BE2C (cell line): Measurements from ENCODE around the gene PAFAH1B1.

Experiments used
- DNase-seq: peaks from one replicate; pipeline ENCODE4 v3.0.0-alpha.2; 2020
- H3K27me3 ChIP-seq: fragments of 250-450 bp; sonication (Bioruptor Pico); 2 replicates; pipeline ENCODE4 v1.5.1; 2020; ENCODE audit warnings: mild to moderate bottlenecking
- H3K36me3 ChIP-seq: fragments of 250-450 bp; sonication (Bioruptor Pico); 2 replicates; pipeline ENCODE4 v1.5.1; 2020; ENCODE audit warnings: mild to moderate bottlenecking
- H3K4me1 ChIP-seq: fragments of 250-450 bp; sonication (Bioruptor Pico); 2 replicates; pipeline ENCODE4 v1.5.1; 2020
- H3K4me3 ChIP-seq: 2 replicates; pipeline ENCODE4 v1.5.1; 2011; ENCODE audit warnings: low read depth, low read length
- H3K9me3 ChIP-seq: fragments of 250-450 bp; sonication (Bioruptor Pico); 2 replicates; pipeline ENCODE4 v1.5.1; 2020
- CTCF ChIP-seq: IDR thresholded peaks from 2 replicates; pipeline ENCODE4 v1.5.1; 2012; ENCODE audit warnings: mild to moderate bottlenecking, low read depth, low read length

PAFAH1B1 gene

GRCh38 chr17:2631211-2631610 is 37.8 kb downstream of the PAFAH1B1 start:
- H3K4me3 ChIP-seq: no peak overlapping the region
- no peaks in the 10 kb centered on the region for H3K27me3 ChIP-seq
- no peaks in the 10 kb centered on the region for H3K9me3 ChIP-seq
- no peaks in the 10 kb centered on the region for H3K36me3 ChIP-seq
- no peak for TF ChIP-seq CTCF
- H3K4me1 ChIP-seq: no peaks in the 10 kb centered on the region
- DNase-seq: no peak

- H3K27me3 ChIP-seq: no peaks in the 10 kb centered on the region
- TF ChIP-seq CTCF: no peak
- no peaks in the 10 kb centered on the region for H3K9me3 ChIP-seq
- H3K4me3 ChIP-seq: no peak overlapping the region
- H3K4me1 ChIP-seq: no peaks in the 10 kb centered on the region
- DNase-seq: no peak
- H3K36me3 ChIP-seq: peaks cover 7% of the 10 kb centered on the region
These were observed 41.0 kb downstream of the PAFAH1B1 start for GRCh38 chr17:2634361-2634960.

- no peak for TF ChIP-seq CTCF
- Histone ChIP-seq H3K36me3 (peaks cover 7% of the 10 kb centered on the region), H3K27me3 (no peaks in the 10 kb centered on the region), H3K9me3 (no peaks in the 10 kb centered on the region), H3K4me1 (no peaks in the 10 kb centered on the region), H3K4me3 (no peak overlapping the region)
- no peak for DNase-seq
These were observed 41.8 kb downstream of the PAFAH1B1 start for GRCh38 chr17:2635241-2635640.

GRCh38 chr17:2635675-2636074 is 42.2 kb downstream of the PAFAH1B1 start:
- no peak overlapping the region for H3K4me3 ChIP-seq
- no peaks in the 10 kb centered on the region for H3K4me1 ChIP-seq
- TF ChIP-seq CTCF: no peak
- DNase-seq: no peak
- H3K9me3 ChIP-seq: no peaks in the 10 kb centered on the region
- H3K36me3 ChIP-seq: peaks cover 8% of the 10 kb centered on the region
- no peaks in the 10 kb centered on the region for H3K27me3 ChIP-seq

GRCh38 chr17:2636169-2636930 is 42.9 kb downstream of the PAFAH1B1 start:
- Histone ChIP-seq H3K9me3 (no peaks in the 10 kb centered on the region), H3K4me3 (no peak overlapping the region), H3K4me1 (no peaks in the 10 kb centered on the region), H3K27me3 (no peaks in the 10 kb centered on the region), H3K36me3 (peaks cover 10% of the 10 kb centered on the region)
- no peak for TF ChIP-seq CTCF
- DNase-seq: no peak

- Histone ChIP-seq H3K36me3 (peaks cover 10% of the 10 kb centered on the region), H3K4me3 (no peak overlapping the region), H3K27me3 (no peaks in the 10 kb centered on the region), H3K4me1 (no peaks in the 10 kb centered on the region), H3K9me3 (no peaks in the 10 kb centered on the region)
- DNase-seq: no peak
- TF ChIP-seq CTCF: no peak
These were observed 44.0 kb downstream of the PAFAH1B1 start for GRCh38 chr17:2637422-2637821.
